COLO829 (cell line): ENCODE data around the gene METTL17.
"Not testable (repeated sequence)": the region's sequence is repeated elsewhere in the genome, so short reads cannot be mapped to it uniquely, and the experiment has no call there.

Experiments
- DNase-seq: peaks from one replicate; pipeline ENCODE4 v3.0.0; 2012; ENCODE audit warnings: low spot score

Gene METTL17

GRCh38 chr14:20989787-20990600 lies at the start of gene METTL17:
TSS of gene METTL17 (plus strand) at chr14:20989980. CDS start at chr14:20990003, 23 bp downstream.
- DNase-seq, result peak; percentile 96

- DNase-seq, result not testable (repeated sequence)
Measured at GRCh38 chr14:20945146-20945545, 44.6 kb upstream of the METTL17 start.

- not testable (repeated sequence) for DNase-seq
Measured at GRCh38 chr14:20946707-20947106, 43.1 kb upstream of the METTL17 start.

GRCh38 chr14:20954736-20955537 lies 34.8 kb upstream of the METTL17 start, which contains the start of gene RNASE2:
TSS of gene RNASE2 (plus strand) at chr14:20955487. CDS start at chr14:20955772, 285 bp downstream.
- DNase-seq, result not testable (repeated sequence)

- not testable (repeated sequence) for DNase-seq
Measured at GRCh38 chr14:20955538-20955873, 34.3 kb upstream of the METTL17 start.

GRCh38 chr14:20956376-20956976 lies 33.3 kb upstream of the METTL17 start:
- DNase-seq, result no peak

GRCh38 chr14:20958946-20959345 lies 30.8 kb upstream of the METTL17 start:
- DNase-seq, result not testable (repeated sequence)

GRCh38 chr14:20969336-20969735 lies 20.4 kb upstream of the METTL17 start:
- peak; percentile 70 for DNase-seq

- no peak for DNase-seq
Measured at GRCh38 chr14:20970647-20970982, 19.2 kb upstream of the METTL17 start.

- peak; percentile 68 for DNase-seq
Measured at GRCh38 chr14:20970983-20971704, 18.6 kb upstream of the METTL17 start.

- no peak for DNase-seq
Measured at GRCh38 chr14:20971705-20972021, 18.1 kb upstream of the METTL17 start.

GRCh38 chr14:20973501-20973900 lies 16.3 kb upstream of the METTL17 start:
- DNase-seq, result no peak

- DNase-seq, result no peak
Measured at GRCh38 chr14:20976291-20976690, 13.5 kb upstream of the METTL17 start.

GRCh38 chr14:20978687-20979086 lies 11.1 kb upstream of the METTL17 start:
- DNase-seq, result no peak

GRCh38 chr14:20980906-20981305 lies 8.9 kb upstream of the METTL17 start:
- no peak for DNase-seq

GRCh38 chr14:20982646-20983369 lies 7.0 kb upstream of the METTL17 start:
- peak; percentile 40 for DNase-seq

- not testable (repeated sequence) for DNase-seq
Measured at GRCh38 chr14:20985650-20986049, 4.1 kb upstream of the METTL17 start.

- DNase-seq, result peak; percentile 91
Measured at GRCh38 chr14:20986811-20987210, 3.0 kb upstream of the METTL17 start.

- no peak for DNase-seq
Measured at GRCh38 chr14:20988717-20989470, 886 bp upstream of the METTL17 start.

GRCh38 chr14:20989471-20989786 lies 351 bp upstream of the METTL17 start:
- DNase-seq, result no peak

GRCh38 chr14:20996521-20996920 lies 6.7 kb downstream of the METTL17 start:
- no peak for DNase-seq
